Keratinocyte (primary cell): Measurements from ENCODE around the gene ADM. TPM values are rescaled to one million over a fixed set of nuclear protein-coding genes. Genes with fewer than 3 reads are reported as not detected.

ENCODE experiments used
- DNase-seq: peaks from one replicate; pipeline ENCODE4 v3.0.0-alpha.2; 2011; ENCODE audit warnings: low read depth, missing footprints, low spot score
- FAIRE-seq: peaks from 2 replicates; lab custom pipeline; 2011; peaks lifted over from hg19 to GRCh38; lab: Jason Lieb, UNC
- H2AFZ ChIP-seq: 2 replicates; pipeline ENCODE4 v1.6.0; 2012; ENCODE audit warnings: low read length, control low read depth, inconsistent platforms; ENCODE audit not compliant: control insufficient read depth
- H3K27ac ChIP-seq: 2 replicates; pipeline ENCODE4 v1.5.1; 2011; ENCODE audit warnings: low read length; ENCODE audit not compliant: control insufficient read depth, insufficient read depth
- H3K27me3 ChIP-seq: 3 replicates; pipeline ENCODE4 v1.6.0; 2011; ENCODE audit warnings: low read length; ENCODE audit not compliant: control insufficient read depth, insufficient read depth; ENCODE audit errors: extremely low read depth
- H3K36me3 ChIP-seq, 2 experiments: 2 replicates in 1 of 2; 3 replicates in 1 of 2; pipeline ENCODE4 v1.5.1; 2011; ENCODE audit warnings: low read length in 2 of 2, mild to moderate bottlenecking in 1 of 2; ENCODE audit not compliant: control insufficient read depth in 2 of 2, insufficient read depth in 2 of 2; ENCODE audit errors: extremely low read depth in 1 of 2
- H3K4me1 ChIP-seq: 3 replicates; pipeline ENCODE4 v1.5.1; 2011; ENCODE audit warnings: low read length; ENCODE audit not compliant: control insufficient read depth, insufficient read depth; ENCODE audit errors: extremely low read depth
- H3K4me2 ChIP-seq: 3 replicates; pipeline ENCODE4 v1.6.0; 2011; ENCODE audit warnings: low read depth, low read length; ENCODE audit not compliant: control insufficient read depth, insufficient read depth; ENCODE audit errors: extremely low read depth
- H3K4me3 ChIP-seq, 3 experiments: fragments of 200-600 bp in 1 of 3; sonication (generic) in 1 of 3; 2 replicates in 2 of 3; 3 replicates in 1 of 3; pipeline ENCODE4 v1.5.1; 2011 to 2016; ENCODE audit warnings: low read length in 3 of 3, mild to moderate bottlenecking in 3 of 3, control low read depth in 2 of 3, inconsistent platforms in 1 of 3, low read depth in 1 of 3, mixed read lengths in 1 of 3, mixed run types in 1 of 3, moderate library complexity in 1 of 3; ENCODE audit not compliant: control insufficient read depth in 2 of 3, insufficient read depth in 2 of 3; ENCODE audit errors: extremely low read depth in 1 of 3
- H3K79me2 ChIP-seq: 2 replicates; pipeline ENCODE4 v1.6.0; 2012; ENCODE audit warnings: low read length; ENCODE audit not compliant: control insufficient read depth, insufficient read depth
- H3K9ac ChIP-seq: 3 replicates; pipeline ENCODE4 v1.6.0; 2011; ENCODE audit warnings: low read length; ENCODE audit not compliant: control insufficient read depth, insufficient read depth; ENCODE audit errors: extremely low read depth
- H3K9me1 ChIP-seq: 3 replicates; pipeline ENCODE4 v1.6.0; 2011; ENCODE audit warnings: low read length; ENCODE audit not compliant: control insufficient read depth, insufficient read depth; ENCODE audit errors: extremely low read depth
- H3K9me3 ChIP-seq: 2 replicates; pipeline ENCODE4 v1.5.1; 2012; ENCODE audit warnings: low read depth, low read length; ENCODE audit not compliant: control insufficient read depth
- H4K20me1 ChIP-seq: 3 replicates; pipeline ENCODE4 v1.6.0; 2011; ENCODE audit warnings: low read length; ENCODE audit not compliant: control insufficient read depth, insufficient read depth; ENCODE audit errors: extremely low read depth
- EZH2 ChIP-seq: IDR thresholded peaks from one replicate; pipeline ENCODE4 v1.6.1; 2012; ENCODE audit warnings: inconsistent platforms, mild to moderate bottlenecking, low read length, moderate library complexity
- dilution Hi-C: fragments of 300-500 bp; cut with MboI; formaldehyde crosslinking; loops from one replicate; pipeline ENCODE4 v1.7.0; 2020; ENCODE audit warnings: low sequenced_read_pairs; ENCODE audit not compliant: extremely low pct_ligation_motif_present
- polyA plus RNA-seq, 5 experiments: library from polyadenylated mRNA; depleted of rRNA in 3 of 5; stranded (reverse) in 3 of 5; stranded (forward) in 1 of 5; unstranded in 1 of 5; fragments of >200 nt; gene quantifications; 1 replicate in 1 of 5; 2 replicates in 3 of 5; 3 replicates in 1 of 5; pipeline versions ENCODE4 v1.2.1 to v1.2.3, GENCODE V29; 2011 to 2012; ENCODE audit warnings: missing spikeins in 2 of 5, low read depth in 1 of 5, low replicate concordance in 1 of 5
- TF ChIP-seq, protein P1 (sequence below), 3 experiments: IDR thresholded peaks in 1 of 3; conservative IDR thresholded peaks in 1 of 3; optimal IDR thresholded peaks in 1 of 3; 2 replicates in 2 of 3; 3 replicates in 1 of 3; pipeline versions ENCODE3 to v1.5.1; 2011; ENCODE audit warnings: low read length in 3 of 3, mild to moderate bottlenecking in 3 of 3, moderate library complexity in 2 of 3, control low read depth in 1 of 3, inconsistent platforms in 1 of 3; ENCODE audit not compliant: insufficient read depth in 2 of 3; ENCODE audit errors: extremely low read depth in 1 of 3

Gene ADM
- polyA plus RNA-seq, 1 donor (not counting 4 experiments of a cell fraction or from before 2014, with no cell fraction given), result 57.9 TPM

- no peak overlapping the region for H3K27ac ChIP-seq
- TF ChIP-seq EZH2, result no peak
- TF ChIP-seq, protein P1, sequence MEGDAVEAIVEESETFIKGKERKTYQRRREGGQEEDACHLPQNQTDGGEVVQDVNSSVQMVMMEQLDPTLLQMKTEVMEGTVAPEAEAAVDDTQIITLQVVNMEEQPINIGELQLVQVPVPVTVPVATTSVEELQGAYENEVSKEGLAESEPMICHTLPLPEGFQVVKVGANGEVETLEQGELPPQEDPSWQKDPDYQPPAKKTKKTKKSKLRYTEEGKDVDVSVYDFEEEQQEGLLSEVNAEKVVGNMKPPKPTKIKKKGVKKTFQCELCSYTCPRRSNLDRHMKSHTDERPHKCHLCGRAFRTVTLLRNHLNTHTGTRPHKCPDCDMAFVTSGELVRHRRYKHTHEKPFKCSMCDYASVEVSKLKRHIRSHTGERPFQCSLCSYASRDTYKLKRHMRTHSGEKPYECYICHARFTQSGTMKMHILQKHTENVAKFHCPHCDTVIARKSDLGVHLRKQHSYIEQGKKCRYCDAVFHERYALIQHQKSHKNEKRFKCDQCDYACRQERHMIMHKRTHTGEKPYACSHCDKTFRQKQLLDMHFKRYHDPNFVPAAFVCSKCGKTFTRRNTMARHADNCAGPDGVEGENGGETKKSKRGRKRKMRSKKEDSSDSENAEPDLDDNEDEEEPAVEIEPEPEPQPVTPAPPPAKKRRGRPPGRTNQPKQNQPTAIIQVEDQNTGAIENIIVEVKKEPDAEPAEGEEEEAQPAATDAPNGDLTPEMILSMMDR (optimal IDR thresholded peaks at IDR 0.05 in 1 of 3, IDR thresholded peaks at IDR 0.05 in 1 of 3, conservative IDR thresholded peaks at IDR 0.05 in 1 of 3; ENCODE audit: extremely low read depth in 1 of 3, insufficient read depth in 2 of 3, low read length in 3 of 3), result no peak
Observed at GRCh38 chr11:10326012-10326964, 21.4 kb downstream of the ADM start.

DNA sequence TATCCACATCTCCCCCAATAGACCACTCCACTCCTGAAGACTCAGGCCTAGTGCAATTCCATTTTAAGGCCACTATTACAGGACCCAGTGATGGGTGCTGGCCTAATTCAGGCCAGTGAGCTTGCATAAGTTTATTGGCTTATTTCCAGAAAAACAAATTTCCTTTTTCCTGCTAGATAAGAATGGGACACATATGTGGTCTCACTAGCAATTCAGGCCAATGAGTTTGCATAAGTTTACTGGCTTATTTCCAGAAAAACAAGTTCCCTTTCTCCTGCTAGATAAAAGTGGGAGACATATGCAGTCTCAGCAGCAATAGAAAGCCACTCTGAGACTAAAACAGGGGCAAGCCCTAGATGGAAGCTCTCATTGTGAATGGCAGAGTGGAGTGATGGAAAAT is 22.4 kb downstream of the ADM start:
- no peak overlapping the region for H3K4me2 ChIP-seq

More at GRCh38 chr11:10326012-10326964, 21.4 kb downstream of the ADM start:
- no peaks in the 10 kb centered on the region for H3K79me2 ChIP-seq
- H3K4me1 ChIP-seq, result peaks cover 24% of the 10 kb centered on the region
- no peak overlapping the region for H2AFZ ChIP-seq
- H3K4me2 ChIP-seq, result no peak overlapping the region
- no peaks in the 10 kb centered on the region for H4K20me1 ChIP-seq
- H3K27me3 ChIP-seq, result no peaks in the 10 kb centered on the region
- no peaks in the 10 kb centered on the region for H3K9me1 ChIP-seq
- no peak overlapping the region for H3K4me3 ChIP-seq
- no peaks in the 10 kb centered on the region for H3K36me3 ChIP-seq
- no peak overlapping the region for H3K9ac ChIP-seq
- dilution Hi-C loops, result no loop called here
- no peak for FAIRE-seq
- no peaks in the 10 kb centered on the region for H3K9me3 ChIP-seq
- no peak for DNase-seq

More for the DNA sequence above, 22.4 kb downstream of the ADM start:
- FAIRE-seq (no peak), DNase-seq (no peak)
- dilution Hi-C loops, result no loop called here
- Histone ChIP-seq H2AFZ (no peak overlapping the region), H3K9ac (no peak overlapping the region), H3K9me3 (no peaks in the 10 kb centered on the region), H3K9me1 (no peaks in the 10 kb centered on the region), H3K27me3 (no peaks in the 10 kb centered on the region), H3K27ac (no peak overlapping the region), H3K4me1 (peaks cover 24% of the 10 kb centered on the region), H4K20me1 (no peaks in the 10 kb centered on the region), H3K4me3 (no peak overlapping the region), H3K79me2 (no peaks in the 10 kb centered on the region), H3K36me3 (no peaks in the 10 kb centered on the region)
- no peak for TF ChIP-seq EZH2
- TF ChIP-seq, protein P1 (optimal IDR thresholded peaks at IDR 0.05 in 1 of 3, IDR thresholded peaks at IDR 0.05 in 1 of 3, conservative IDR thresholded peaks at IDR 0.05 in 1 of 3; ENCODE audit: extremely low read depth in 1 of 3, insufficient read depth in 2 of 3, low read length in 3 of 3), result no peak
